ENCODE data around the gene SLC6A3. TPM values are rescaled to one million over a fixed set of nuclear protein-coding genes. Genes with fewer than 3 reads are reported as not detected.
A peak's percentile ranks its signal among the peaks of the same experiment; 100 is the strongest.
"Not testable (repeated sequence)": the region's sequence is repeated elsewhere in the genome, so short reads cannot be mapped to it uniquely, and the experiment has no call there.

Gene SLC6A3
- total RNA-seq, 1 donor from 2014 or later: not detected

- no peak for ATAC-seq
- intact Hi-C loops (cut with DNase I): no loop called here
- no peak for DNase-seq (ENCODE audit: missing footprints)
Observed at GRCh38 chr5:1370006-1370405, 75.2 kb downstream of the SLC6A3 start.

GRCh38 chr5:1368756-1369155 is 76.5 kb downstream of the SLC6A3 start:
- no peak for ATAC-seq
- intact Hi-C loops (cut with DNase I): no loop called here
- DNase-seq (ENCODE audit: missing footprints): no peak

- ATAC-seq: no peak
- intact Hi-C loops (cut with DNase I): no loop called here
- peak; percentile 45 for DNase-seq (ENCODE audit: missing footprints)
Observed at GRCh38 chr5:1368236-1368635, 77.0 kb downstream of the SLC6A3 start.

GRCh38 chr5:1367149-1367548 is 78.1 kb downstream of the SLC6A3 start:
- DNase-seq (ENCODE audit: missing footprints): no peak
- no peak for ATAC-seq
- intact Hi-C loops (cut with DNase I): no loop called here

GRCh38 chr5:1366514-1366913 is 78.7 kb downstream of the SLC6A3 start:
- intact Hi-C loops (cut with DNase I): no loop called here
- DNase-seq (ENCODE audit: missing footprints) (no peak), ATAC-seq (no peak)

DNA sequence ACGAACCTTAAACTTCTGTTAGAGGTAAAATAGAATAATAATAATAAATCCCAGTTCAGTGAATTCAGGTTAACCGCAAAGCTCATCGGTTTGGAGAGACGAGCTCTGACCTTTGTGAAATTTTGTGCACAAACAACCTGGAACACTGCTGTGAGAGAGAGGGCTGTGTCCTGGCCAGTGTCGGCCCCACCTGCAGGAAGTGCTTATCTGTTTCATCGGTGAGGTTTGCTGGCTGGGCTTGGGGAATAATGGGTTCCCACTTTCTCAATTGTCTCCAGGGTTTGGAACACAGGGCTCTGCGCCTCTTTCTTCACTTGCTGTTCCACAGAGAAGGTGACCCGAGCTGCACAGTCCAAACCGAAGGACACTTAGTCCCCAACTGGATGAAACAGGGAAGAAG is 81.0 kb downstream of the SLC6A3 start:
- intact Hi-C loops (cut with DNase I): no loop called here
- ATAC-seq (no peak), DNase-seq (ENCODE audit: missing footprints) (peak; percentile 23)

DNA sequence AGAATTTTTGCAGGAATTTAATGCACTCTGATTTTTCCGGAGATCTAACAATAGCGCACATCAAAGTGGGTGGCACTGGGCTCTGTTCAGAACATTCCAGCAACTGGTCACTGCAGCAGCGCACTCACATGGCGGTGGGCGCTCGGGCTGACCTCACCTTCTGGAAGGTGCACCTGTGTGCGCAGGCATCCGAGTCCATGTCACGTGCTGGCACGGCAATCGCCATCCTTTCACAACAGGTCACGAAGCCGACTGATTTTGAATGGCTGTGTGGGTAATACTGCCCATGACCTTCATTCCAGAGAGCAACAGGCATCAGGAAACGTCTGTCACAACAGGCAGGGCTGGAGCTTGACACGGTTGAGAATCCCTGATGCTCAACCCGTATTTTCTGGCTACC is 81.7 kb downstream of the SLC6A3 start:
- ATAC-seq (no peak), DNase-seq (ENCODE audit: missing footprints) (peak; percentile 9)
- intact Hi-C loops (cut with DNase I): no loop called here

- peak; percentile 15 for DNase-seq (ENCODE audit: missing footprints)
- intact Hi-C loops (cut with DNase I): no loop called here
- no peak for ATAC-seq
Observed at GRCh38 chr5:1363160-1363559, 82.1 kb downstream of the SLC6A3 start.

GRCh38 chr5:1362242-1363015 is 82.8 kb downstream of the SLC6A3 start:
- ATAC-seq: no peak
- intact Hi-C loops (cut with DNase I): no loop called here

GRCh38 chr5:1360861-1361260 is 84.4 kb downstream of the SLC6A3 start:
- DNase-seq (ENCODE audit: missing footprints) (peak; percentile 28), ATAC-seq (no peak)
- intact Hi-C loops (cut with DNase I): no loop called here

More at GRCh38 chr5:1362242-1363015, 82.8 kb downstream of the SLC6A3 start:
- peak; percentile 51 for DNase-seq (ENCODE audit: missing footprints)

GRCh38 chr5:1360367-1360766 is 84.9 kb downstream of the SLC6A3 start:
- ATAC-seq; intact Hi-C loops (cut with DNase I): not testable (repeated sequence)
- DNase-seq (ENCODE audit: missing footprints): peak; percentile 13

GRCh38 chr5:1359713-1360112 is 85.5 kb downstream of the SLC6A3 start:
- intact Hi-C loops (cut with DNase I): no loop called here
- DNase-seq (ENCODE audit: missing footprints): peak; percentile 30
- no peak for ATAC-seq

DNA sequence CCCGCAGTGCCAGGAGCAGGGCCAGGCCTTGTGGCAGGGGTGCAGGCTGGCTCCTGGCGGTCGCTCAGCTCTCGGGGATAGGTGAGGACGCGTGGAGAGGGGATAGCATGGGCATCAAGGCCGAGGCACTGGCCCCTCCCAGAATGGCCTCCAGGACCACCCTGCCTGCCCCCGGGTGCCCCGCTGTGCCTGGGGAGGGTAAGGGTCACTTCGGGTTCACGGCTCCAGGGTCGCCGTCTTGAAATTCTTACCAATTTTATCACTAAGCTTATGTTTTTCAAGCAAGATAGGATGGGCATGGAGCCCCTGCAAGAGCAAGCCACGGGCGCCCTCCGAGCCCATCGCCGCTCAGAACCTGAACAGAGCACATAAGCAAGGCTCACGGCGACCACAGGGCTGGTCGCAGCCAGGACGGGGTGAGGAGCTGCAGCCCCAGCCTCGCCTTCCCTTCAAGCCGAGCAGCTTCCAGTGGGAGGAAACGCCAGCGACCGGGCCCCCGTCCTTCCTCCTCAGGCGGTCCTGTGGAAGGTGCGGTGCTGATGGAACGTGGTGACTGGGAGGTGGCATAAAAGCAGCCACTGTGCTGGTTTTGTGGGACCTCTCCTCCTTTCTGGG is 86.1 kb downstream of the SLC6A3 start:
- intact Hi-C loops (cut with DNase I): no loop called here
- DNase-seq (ENCODE audit: missing footprints) (peak; percentile 67), ATAC-seq (no peak)

DNA sequence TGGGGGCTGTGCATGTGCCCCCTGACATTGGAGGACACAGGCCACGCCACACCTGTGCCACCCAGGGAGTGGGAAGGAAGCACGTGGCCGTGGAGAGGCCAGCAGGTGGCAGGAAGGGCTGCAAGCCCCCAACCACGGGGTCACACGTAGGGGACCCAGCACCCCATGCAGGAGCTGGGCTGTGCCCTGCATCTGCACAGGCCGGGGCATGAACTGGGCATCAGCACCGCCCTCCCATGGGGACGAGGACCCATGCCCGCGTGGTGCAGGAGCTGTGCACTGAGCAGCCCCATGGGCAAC is 86.6 kb downstream of the SLC6A3 start:
- intact Hi-C loops (cut with DNase I): no loop called here

DNA sequence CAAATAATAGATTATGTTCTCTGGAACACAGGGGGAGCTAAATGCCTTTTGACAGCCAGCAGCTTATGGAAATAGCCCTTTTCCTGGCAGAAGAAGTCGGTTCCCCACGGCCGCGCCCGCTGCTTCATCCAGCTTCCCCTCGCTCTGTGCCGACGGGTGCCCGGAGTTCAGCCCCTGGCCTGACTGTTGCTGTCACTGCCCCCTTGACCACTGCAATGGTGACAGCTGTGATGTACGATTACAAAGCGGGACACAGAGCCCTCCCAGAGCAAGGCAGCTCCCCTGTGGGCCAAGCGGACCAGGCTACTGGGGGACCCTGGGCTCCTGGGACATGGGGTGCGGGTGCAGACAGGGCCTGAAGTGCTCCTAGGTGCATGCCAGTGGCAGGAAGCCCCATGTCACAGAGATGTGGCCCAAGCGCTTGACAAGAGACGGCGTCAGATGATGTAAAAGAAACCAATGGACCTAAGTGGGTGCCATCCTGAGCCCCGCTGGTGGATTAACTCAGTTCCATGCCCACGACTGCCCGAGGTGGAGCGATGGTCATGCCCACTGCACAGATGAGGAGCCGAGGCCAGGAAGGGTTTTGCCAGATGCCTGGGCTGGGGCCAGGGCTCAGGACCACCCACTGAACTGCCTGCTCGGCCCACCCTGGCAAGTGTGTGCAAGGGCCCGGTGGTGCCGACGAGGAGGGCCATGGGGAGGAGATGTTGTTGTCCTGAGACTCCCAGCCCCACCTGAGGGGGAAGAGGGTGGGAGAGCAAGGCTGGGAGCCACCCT is 87.1 kb downstream of the SLC6A3 start:
- no peak for ATAC-seq
- intact Hi-C loops (cut with DNase I): no loop called here

More for the DNA sequence above, 86.6 kb downstream of the SLC6A3 start:
- ATAC-seq (no peak), DNase-seq (ENCODE audit: missing footprints) (no peak)

GRCh38 chr5:1356873-1357787 is 88.1 kb downstream of the SLC6A3 start:
- intact Hi-C loops (cut with DNase I): no loop called here
- DNase-seq (ENCODE audit: missing footprints) (peak; percentile 30), ATAC-seq (no peak)

More for the DNA sequence above, 87.1 kb downstream of the SLC6A3 start:
- peak; percentile 32 for DNase-seq (ENCODE audit: missing footprints)

DNA sequence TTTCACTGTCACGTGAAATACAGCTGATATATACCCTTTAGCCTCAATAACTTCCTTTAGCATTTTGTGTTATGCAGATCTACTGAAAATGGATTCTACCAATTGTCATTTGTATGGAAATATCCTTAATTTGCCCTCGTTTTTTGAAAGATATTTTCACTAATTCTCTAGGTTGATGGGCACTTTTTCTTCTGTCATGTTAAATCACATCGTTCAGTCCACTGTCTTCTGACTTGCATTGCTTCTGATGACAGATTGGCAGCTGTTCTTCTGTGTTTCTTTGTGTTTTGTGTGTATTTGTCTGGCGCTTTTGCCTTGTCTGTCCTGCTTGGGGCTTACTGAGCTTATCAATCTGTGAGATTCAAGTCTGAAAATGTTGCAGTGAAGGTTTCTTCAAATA is 90.7 kb downstream of the SLC6A3 start:
- DNase-seq (ENCODE audit: missing footprints) (no peak), ATAC-seq (no peak)
- intact Hi-C loops (cut with DNase I): no loop called here

- DNase-seq (ENCODE audit: missing footprints) (peak; percentile 28), ATAC-seq (no peak)
- intact Hi-C loops (cut with DNase I): no loop called here
Observed at GRCh38 chr5:1352231-1353219, 92.7 kb downstream of the SLC6A3 start.
